HCT116 (cell line): ENCODE data around the gene PUSL1. TPM values are rescaled to one million over a fixed set of nuclear protein-coding genes. Genes with fewer than 3 reads are reported as not detected.
A peak's percentile ranks its signal among the peaks of the same experiment; 100 is the strongest.

ENCODE experiments used
- ATAC-seq: fragments of 200-7000 bp; cut with Tn5 transposase; 2 replicates; pipeline ENCODE4 v1.9.1; 2020; ENCODE audit warnings: mild to moderate bottlenecking, moderate library complexity
- BruUV-seq: library from RNA; stranded (reverse); fragments of 400-500 nt; replicated peaks from 2 replicates; lab custom pipeline; 2021; lab: Mats Ljungman, UMichigan
- CTCF ChIA-PET: fragments of 300-600 bp; sonication (Branson Sonifier 250); formaldehyde crosslinking; loops from one replicate; lab custom pipeline; 2021; ENCODE audit warnings: antibody characterized with exemption; lab: Charles Lee
- POLR2A ChIA-PET: fragments of 300-600, 350-600 bp; sonication (Branson Sonifier 250); formaldehyde crosslinking; loops from one replicate; lab custom pipeline; 2021; ENCODE audit warnings: antibody characterized with exemption; lab: Charles Lee
- RAD21 ChIA-PET, 2 experiments: fragments of 300-600 bp; sonication (Branson Sonifier 250); formaldehyde crosslinking; loops; one replicate each; lab custom pipeline; 2023; ENCODE audit warnings: low total read pairs in 2 of 2; ENCODE audit not compliant: uncharacterized antibody in 2 of 2, unreplicated experiment in 2 of 2, low non-redundant PET in 1 of 2; lab: Charles Lee
- DNase-seq: peaks from one replicate; pipeline ENCODE4 v3.0.0-alpha.2; 2010; ENCODE audit warnings: low read depth, low spot score
- H2AFZ ChIP-seq: fragments of 200-600 bp; shearing (Covaris generic), sonication (generic); 2 replicates; pipeline ENCODE4 v1.6.1; 2017; ENCODE audit warnings: low read depth, mixed run types, mixed read lengths, antibody characterized with exemption, low read length; ENCODE audit not compliant: poor library complexity, severe bottlenecking
- H3K27ac ChIP-seq: 2 replicates; pipeline ENCODE4 v1.5.1; 2012; ENCODE audit warnings: low read depth, low read length
- H3K27me3 ChIP-seq: fragments of 200-600 bp; sonication (generic); 2 replicates; pipeline ENCODE4 v1.6.1; 2016; ENCODE audit warnings: mixed run types, low read length, mixed read lengths; ENCODE audit not compliant: insufficient read depth
- H3K36me3 ChIP-seq, 2 experiments: fragments of 200-500 bp in 1 of 2; fragments of 200-600 bp in 1 of 2; sonication (Bioruptor generic) in 1 of 2; sonication (generic) in 1 of 2; 2 replicates each; pipeline versions ENCODE4 v1.5.1 to v1.6.1; 2014 to 2016; ENCODE audit warnings: low read length in 2 of 2, inconsistent platforms in 1 of 2, mixed read lengths in 1 of 2, mixed run types in 1 of 2; ENCODE audit not compliant: insufficient read depth in 2 of 2, control insufficient read depth in 1 of 2
- H3K4me1 ChIP-seq, 2 experiments: fragments of 200-600 bp in 1 of 2; sonication (generic) in 1 of 2; 2 replicates each; pipeline versions ENCODE4 v1.5.1 to v1.6.1; 2012 to 2017; ENCODE audit warnings: low read length in 2 of 2, inconsistent platforms in 1 of 2, mild to moderate bottlenecking in 1 of 2, mixed read lengths in 1 of 2, mixed run types in 1 of 2, moderate library complexity in 1 of 2; ENCODE audit not compliant: insufficient read depth in 2 of 2, control insufficient read depth in 1 of 2
- H3K4me2 ChIP-seq: fragments of 200-600 bp; sonication (generic); 2 replicates; pipeline ENCODE4 v1.6.1; 2017; ENCODE audit warnings: mixed run types, low read length, mixed read lengths
- H3K4me3 ChIP-seq, 2 experiments: fragments of 200-600 bp in 1 of 2; sonication (generic) in 1 of 2; replicated peaks in 1 of 2; 2 replicates each; pipeline ENCODE4 v1.5.1; 2011 to 2016; ENCODE audit warnings: low read length in 2 of 2, control low read depth in 1 of 2, low read depth in 1 of 2, mild to moderate bottlenecking in 1 of 2, mixed read lengths in 1 of 2, mixed run types in 1 of 2
- H3K79me2 ChIP-seq: fragments of 200-600 bp; sonication (generic); 2 replicates; pipeline ENCODE4 v1.6.1; 2017; ENCODE audit warnings: mild to moderate bottlenecking, mixed run types, low read length, moderate library complexity, mixed read lengths; ENCODE audit not compliant: insufficient read depth
- H3K9ac ChIP-seq: fragments of 200-600 bp; sonication (generic); 2 replicates; pipeline ENCODE4 v1.6.1; 2016; ENCODE audit warnings: low read length, mixed read lengths
- H3K9me2 ChIP-seq: fragments of 200-600 bp; sonication (generic), shearing (Covaris generic); 2 replicates; pipeline ENCODE4 v1.6.1; 2017; ENCODE audit warnings: mixed run types, mild to moderate bottlenecking, moderate library complexity; ENCODE audit not compliant: insufficient read depth
- H3K9me3 ChIP-seq, 2 experiments: fragments of 200-500 bp in 1 of 2; fragments of 200-600 bp in 1 of 2; sonication (Bioruptor generic) in 1 of 2; sonication (generic) in 1 of 2; 2 replicates each; pipeline ENCODE4 v1.6.1; 2014 to 2017; ENCODE audit warnings: low read length in 2 of 2, mixed read lengths in 2 of 2, inconsistent platforms in 1 of 2, low read depth in 1 of 2, mild to moderate bottlenecking in 1 of 2, mixed run types in 1 of 2, moderate library complexity in 1 of 2; ENCODE audit not compliant: control insufficient read depth in 1 of 2, insufficient read depth in 1 of 2
- H4K20me1 ChIP-seq: fragments of 200-600 bp; sonication (generic), shearing (Covaris generic); 2 replicates; pipeline ENCODE4 v1.6.1; 2017; ENCODE audit warnings: mixed run types, mild to moderate bottlenecking, moderate library complexity; ENCODE audit not compliant: insufficient read depth
- CTCF ChIP-seq, 3 experiments: fragments of 200-600 bp in 1 of 3; sonication (generic) in 1 of 3; IDR thresholded peaks in 2 of 3; conservative IDR thresholded peaks in 1 of 3; 2 replicates each; pipeline ENCODE4 v1.5.1; 2012 to 2017; ENCODE audit warnings: low read depth in 2 of 3, low read length in 2 of 3, antibody characterized with exemption in 1 of 3, borderline replicate concordance in 1 of 3, control low read depth in 1 of 3, mild to moderate bottlenecking in 1 of 3, mixed read lengths in 1 of 3, mixed run types in 1 of 3, moderate library complexity in 1 of 3; ENCODE audit not compliant: insufficient read depth in 1 of 3
- EGR1 ChIP-seq: IDR thresholded peaks from 2 replicates; pipeline ENCODE4 v1.6.1; 2012; ENCODE audit warnings: low read depth
- EZH2 ChIP-seq: fragments of 200-600 bp; sonication (generic); IDR thresholded peaks from 2 replicates; pipeline ENCODE4 v1.6.1; 2017; ENCODE audit warnings: antibody characterized with exemption, mixed run types
- FOSL1 ChIP-seq: IDR thresholded peaks from 2 replicates; pipeline ENCODE4 v1.6.1; 2012; ENCODE audit warnings: low read depth
- POLR2AphosphoS5 ChIP-seq: IDR thresholded peaks from 2 replicates; pipeline ENCODE4 v1.6.1; 2011; ENCODE audit warnings: mild to moderate bottlenecking, low read depth, low read length, moderate library complexity
- RAD21 ChIP-seq: IDR thresholded peaks from 2 replicates; pipeline ENCODE4 v1.6.1; 2012; ENCODE audit warnings: low read depth, mild to moderate bottlenecking
- SIN3A ChIP-seq: IDR thresholded peaks from 2 replicates; pipeline ENCODE4 v1.6.1; 2012; ENCODE audit warnings: low read depth
- intact Hi-C: fragments of 100-400 bp; cut with micrococcal nuclease; formaldehyde crosslinking; loops from 2 replicates; pipeline ENCODE4 v1.10.0; 2022
- total RNA-seq: library from RNA; stranded (reverse); gene quantifications from one replicate; pipeline ENCODE4 v1.2.1, GENCODE V29; 2021; ENCODE audit not compliant: unreplicated experiment
- TF ChIP-seq, protein P1 (sequence below): IDR thresholded peaks from 2 replicates; pipeline ENCODE4 v1.6.1; 2011; ENCODE audit warnings: mild to moderate bottlenecking, low read length, moderate library complexity; ENCODE audit not compliant: insufficient replicate concordance; ENCODE audit errors: extremely low read depth
- TF ChIP-seq, protein P2 (sequence below): IDR thresholded peaks from 2 replicates; pipeline ENCODE4 v1.6.1; 2012; ENCODE audit warnings: low read depth

Gene PUSL1
- total RNA-seq, 1 experiment from 2014 or later = 47.2 TPM

DNA sequence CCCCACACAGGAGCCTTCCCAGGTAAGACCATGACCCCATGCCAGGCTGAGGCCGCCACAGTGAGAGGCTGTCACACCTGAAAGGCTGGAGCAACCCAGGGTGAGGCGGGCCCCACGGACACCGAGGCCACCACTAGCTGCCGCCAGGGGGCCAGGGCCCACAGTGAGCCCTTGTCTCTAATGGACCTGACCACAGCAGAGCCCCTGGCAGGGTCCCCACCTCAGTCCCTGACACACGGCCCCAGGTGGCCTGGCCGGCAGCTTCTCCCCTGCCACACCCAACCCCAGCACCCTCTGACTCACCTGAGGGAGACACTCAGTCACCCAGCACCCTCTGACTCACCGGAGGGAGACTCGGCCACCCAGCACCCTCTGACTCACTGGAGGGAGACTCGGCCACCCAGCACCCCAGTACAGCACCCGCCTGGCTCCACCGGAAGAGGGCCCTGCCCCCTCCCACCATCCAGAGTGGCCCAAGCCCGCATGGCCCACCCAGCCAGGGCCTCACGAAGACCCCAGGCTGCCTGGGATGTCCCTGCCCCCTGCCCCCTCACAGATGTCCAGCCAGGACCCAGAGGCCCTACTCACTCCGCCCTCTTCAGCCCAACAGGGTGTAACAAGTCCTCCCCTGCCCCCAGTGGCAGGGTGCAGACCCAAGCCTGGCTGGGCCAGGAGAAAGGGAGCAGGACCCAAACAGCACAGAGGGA, 36.4 kb downstream of the PUSL1 start (continued):
- TF ChIP-seq RAD21 (no peak), FOSL1 (no peak), EZH2 (no peak), POLR2AphosphoS5 (peak; percentile 80)

DNA sequence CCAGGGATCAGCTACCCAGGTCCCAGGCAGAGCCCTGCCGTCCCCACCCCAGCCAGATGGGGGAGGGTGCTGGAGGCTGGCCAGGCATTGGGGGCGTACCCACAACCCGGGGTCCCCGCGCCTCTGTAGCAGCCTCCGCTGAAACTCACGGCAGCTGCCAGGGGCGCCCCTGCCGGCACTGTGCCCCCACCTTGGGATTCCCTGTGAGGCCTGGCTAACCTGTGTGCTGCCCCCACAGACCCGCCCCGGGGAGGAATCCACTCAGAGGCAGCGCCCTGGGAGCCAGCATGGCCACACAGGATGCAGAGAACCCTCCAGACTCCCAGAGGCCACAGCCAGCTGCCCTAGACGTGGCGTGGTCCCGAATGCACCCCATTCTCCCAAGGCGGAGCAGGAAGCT, 37.0 kb downstream of the PUSL1 start:
- POLR2A ChIA-PET = no interaction called here
- intact Hi-C loops = loop anchor here (2.0 to 10.0 kb wide), 4 partner anchors 29 to 273 kb away; partner anchors contain the start of genes ACAP3, AURKAIP1, MIB2 and PUSL1
- DNase-seq = no peak
- BruUV-seq = no TSS peak
- TF ChIP-seq, protein P1, sequence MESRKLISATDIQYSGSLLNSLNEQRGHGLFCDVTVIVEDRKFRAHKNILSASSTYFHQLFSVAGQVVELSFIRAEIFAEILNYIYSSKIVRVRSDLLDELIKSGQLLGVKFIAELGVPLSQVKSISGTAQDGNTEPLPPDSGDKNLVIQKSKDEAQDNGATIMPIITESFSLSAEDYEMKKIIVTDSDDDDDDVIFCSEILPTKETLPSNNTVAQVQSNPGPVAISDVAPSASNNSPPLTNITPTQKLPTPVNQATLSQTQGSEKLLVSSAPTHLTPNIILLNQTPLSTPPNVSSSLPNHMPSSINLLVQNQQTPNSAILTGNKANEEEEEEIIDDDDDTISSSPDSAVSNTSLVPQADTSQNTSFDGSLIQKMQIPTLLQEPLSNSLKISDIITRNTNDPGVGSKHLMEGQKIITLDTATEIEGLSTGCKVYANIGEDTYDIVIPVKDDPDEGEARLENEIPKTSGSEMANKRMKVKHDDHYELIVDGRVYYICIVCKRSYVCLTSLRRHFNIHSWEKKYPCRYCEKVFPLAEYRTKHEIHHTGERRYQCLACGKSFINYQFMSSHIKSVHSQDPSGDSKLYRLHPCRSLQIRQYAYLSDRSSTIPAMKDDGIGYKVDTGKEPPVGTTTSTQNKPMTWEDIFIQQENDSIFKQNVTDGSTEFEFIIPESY = no peak
- no peak for TF ChIP-seq POLR2AphosphoS5
- 0 out of 6 replicates have a peak, but pooled peaks of 1 of the 3 experiments have one; percentile 6 for TF ChIP-seq CTCF (IDR thresholded peaks at IDR 0.05 in 2 of 3, conservative IDR thresholded peaks at IDR 0.05 in 1 of 3; ENCODE audit: borderline replicate concordance in 1 of 3, insufficient read depth in 1 of 3, low read depth in 2 of 3, low read length in 2 of 3)
- TF ChIP-seq SIN3A = no peak
- TF ChIP-seq, protein P2, sequence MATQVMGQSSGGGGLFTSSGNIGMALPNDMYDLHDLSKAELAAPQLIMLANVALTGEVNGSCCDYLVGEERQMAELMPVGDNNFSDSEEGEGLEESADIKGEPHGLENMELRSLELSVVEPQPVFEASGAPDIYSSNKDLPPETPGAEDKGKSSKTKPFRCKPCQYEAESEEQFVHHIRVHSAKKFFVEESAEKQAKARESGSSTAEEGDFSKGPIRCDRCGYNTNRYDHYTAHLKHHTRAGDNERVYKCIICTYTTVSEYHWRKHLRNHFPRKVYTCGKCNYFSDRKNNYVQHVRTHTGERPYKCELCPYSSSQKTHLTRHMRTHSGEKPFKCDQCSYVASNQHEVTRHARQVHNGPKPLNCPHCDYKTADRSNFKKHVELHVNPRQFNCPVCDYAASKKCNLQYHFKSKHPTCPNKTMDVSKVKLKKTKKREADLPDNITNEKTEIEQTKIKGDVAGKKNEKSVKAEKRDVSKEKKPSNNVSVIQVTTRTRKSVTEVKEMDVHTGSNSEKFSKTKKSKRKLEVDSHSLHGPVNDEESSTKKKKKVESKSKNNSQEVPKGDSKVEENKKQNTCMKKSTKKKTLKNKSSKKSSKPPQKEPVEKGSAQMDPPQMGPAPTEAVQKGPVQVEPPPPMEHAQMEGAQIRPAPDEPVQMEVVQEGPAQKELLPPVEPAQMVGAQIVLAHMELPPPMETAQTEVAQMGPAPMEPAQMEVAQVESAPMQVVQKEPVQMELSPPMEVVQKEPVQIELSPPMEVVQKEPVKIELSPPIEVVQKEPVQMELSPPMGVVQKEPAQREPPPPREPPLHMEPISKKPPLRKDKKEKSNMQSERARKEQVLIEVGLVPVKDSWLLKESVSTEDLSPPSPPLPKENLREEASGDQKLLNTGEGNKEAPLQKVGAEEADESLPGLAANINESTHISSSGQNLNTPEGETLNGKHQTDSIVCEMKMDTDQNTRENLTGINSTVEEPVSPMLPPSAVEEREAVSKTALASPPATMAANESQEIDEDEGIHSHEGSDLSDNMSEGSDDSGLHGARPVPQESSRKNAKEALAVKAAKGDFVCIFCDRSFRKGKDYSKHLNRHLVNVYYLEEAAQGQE = no peak
- no peak for TF ChIP-seq EGR1
- Histone ChIP-seq H3K27me3 (no peaks in the 10 kb centered on the region), H3K4me1 (peaks cover 41 to 56% of the 10 kb centered on the region in 2 experiments), H4K20me1 (no peaks in the 10 kb centered on the region), H3K27ac (peak overlapping the region; percentile 100), H3K4me3 (peak overlapping the region; percentile 45 to 55), H3K9me2 (no peaks in the 10 kb centered on the region), H3K36me3 (peaks cover 2 to 17% of the 10 kb centered on the region in 2 experiments; a peak in 3 of 4 replicates), H3K4me2 (peak overlapping the region; percentile 96), H3K79me2 (peaks cover 82% of the 10 kb centered on the region), H3K9me3 (no peaks in the 10 kb centered on the region), H2AFZ (no peak overlapping the region), H3K9ac (peak overlapping the region; percentile 76)
- RAD21 ChIA-PET = no interaction called here
- peak; percentile 8 for ATAC-seq
- CTCF ChIA-PET = interaction anchor here (1.3 kb wide), 1 partner anchor 30 kb away, joined by 3 read pairs; the partner anchor contains the start of gene AURKAIP1
